Globus pallidus (tissue), 1 donor: ENCODE results near the gene USP17L25.
"Not testable (repeated sequence)": the region's sequence is repeated elsewhere in the genome, so short reads cannot be mapped to it uniquely, and the experiment has no call there.

Experiments
- DNase-seq: peaks from one replicate; pipeline ENCODE4 v3.0.0-alpha.2; 2015; ENCODE audit warnings: low spot score

USP17L25 gene, protein sequence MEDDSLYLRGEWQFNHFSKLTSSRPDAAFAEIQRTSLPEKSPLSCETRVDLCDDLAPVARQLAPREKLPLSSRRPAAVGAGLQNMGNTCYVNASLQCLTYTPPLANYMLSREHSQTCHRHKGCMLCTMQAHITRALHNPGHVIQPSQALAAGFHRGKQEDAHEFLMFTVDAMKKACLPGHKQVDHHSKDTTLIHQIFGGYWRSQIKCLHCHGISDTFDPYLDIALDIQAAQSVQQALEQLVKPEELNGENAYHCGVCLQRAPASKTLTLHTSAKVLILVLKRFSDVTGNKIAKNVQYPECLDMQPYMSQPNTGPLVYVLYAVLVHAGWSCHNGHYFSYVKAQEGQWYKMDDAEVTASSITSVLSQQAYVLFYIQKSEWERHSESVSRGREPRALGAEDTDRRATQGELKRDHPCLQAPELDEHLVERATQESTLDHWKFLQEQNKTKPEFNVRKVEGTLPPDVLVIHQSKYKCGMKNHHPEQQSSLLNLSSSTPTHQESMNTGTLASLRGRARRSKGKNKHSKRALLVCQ

DNA sequence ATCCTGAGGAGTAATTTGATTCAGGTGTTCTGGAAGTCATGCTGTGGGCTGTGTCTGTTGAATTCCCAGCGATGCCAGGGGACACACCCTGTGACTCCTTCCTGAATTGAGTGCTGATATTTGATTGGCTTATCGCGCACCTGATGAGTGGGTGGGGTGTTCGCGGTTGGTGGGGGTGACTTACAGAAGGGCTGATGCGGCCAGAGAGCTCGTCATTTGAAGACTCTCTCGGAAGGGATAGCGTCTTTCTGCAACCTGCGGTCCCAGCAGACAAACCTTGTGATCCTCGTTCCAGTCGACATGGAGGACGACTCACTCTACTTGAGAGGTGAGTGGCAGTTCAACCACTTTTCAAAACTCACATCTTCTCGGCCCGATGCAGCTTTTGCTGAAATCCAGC lies at the start of gene USP17L25:
TSS of gene USP17L25 (plus strand) at position 301 of the 400 bp plus-strand sequence. CDS start at position 301, 0 bp downstream.
- DNase-seq: not testable (repeated sequence)

DNA sequence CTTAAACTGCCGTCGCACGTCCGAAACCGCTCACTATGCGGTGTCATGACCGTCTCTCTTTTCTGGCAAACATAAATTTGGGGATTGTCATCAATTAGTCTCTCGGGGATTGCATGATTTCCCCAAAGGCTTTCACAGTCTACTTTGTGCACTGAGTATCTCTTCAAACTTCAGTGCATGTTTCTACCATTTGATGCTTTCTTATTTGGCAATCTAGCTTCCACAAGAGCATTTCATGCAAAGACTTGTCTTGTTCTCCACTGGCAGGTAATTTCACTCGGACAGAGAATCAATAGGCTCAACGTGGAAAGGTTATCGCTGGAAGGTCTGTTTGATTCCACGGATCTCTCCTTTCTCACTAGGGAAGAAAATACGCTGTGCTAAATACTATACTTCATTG lies 5.5 kb upstream of the USP17L25 start:
- not testable (repeated sequence) for DNase-seq

DNA sequence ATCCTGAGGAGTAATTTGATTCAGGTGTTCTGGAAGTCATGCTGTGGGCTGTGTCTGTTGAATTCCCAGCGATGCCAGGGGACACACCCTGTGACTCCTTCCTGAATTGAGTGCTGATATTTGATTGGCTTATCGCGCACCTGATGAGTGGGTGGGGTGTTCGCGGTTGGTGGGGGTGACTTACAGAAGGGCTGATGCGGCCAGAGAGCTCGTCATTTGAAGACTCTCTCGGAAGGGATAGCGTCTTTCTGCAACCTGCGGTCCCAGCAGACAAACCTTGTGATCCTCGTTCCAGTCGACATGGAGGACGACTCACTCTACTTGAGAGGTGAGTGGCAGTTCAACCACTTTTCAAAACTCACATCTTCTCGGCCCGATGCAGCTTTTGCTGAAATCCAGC lies 4.8 kb upstream of the USP17L25 start, which contains the start of gene USP17L24:
TSS of gene USP17L24 (plus strand) at position 301 of the 400 bp plus-strand sequence. CDS start at position 301, 0 bp downstream.
- not testable (repeated sequence) for DNase-seq

DNA sequence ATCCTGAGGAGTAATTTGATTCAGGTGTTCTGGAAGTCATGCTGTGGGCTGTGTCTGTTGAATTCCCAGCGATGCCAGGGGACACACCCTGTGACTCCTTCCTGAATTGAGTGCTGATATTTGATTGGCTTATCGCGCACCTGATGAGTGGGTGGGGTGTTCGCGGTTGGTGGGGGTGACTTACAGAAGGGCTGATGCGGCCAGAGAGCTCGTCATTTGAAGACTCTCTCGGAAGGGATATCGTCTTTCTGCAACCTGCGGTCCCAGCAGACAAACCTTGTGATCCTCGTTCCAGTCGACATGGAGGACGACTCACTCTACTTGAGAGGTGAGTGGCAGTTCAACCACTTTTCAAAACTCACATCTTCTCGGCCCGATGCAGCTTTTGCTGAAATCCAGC lies 4.6 kb downstream of the USP17L25 start, which contains the start of gene USP17L26:
TSS of gene USP17L26 (plus strand) at position 301 of the 400 bp plus-strand sequence. CDS start at position 301, 0 bp downstream.
- not testable (repeated sequence) for DNase-seq

DNA sequence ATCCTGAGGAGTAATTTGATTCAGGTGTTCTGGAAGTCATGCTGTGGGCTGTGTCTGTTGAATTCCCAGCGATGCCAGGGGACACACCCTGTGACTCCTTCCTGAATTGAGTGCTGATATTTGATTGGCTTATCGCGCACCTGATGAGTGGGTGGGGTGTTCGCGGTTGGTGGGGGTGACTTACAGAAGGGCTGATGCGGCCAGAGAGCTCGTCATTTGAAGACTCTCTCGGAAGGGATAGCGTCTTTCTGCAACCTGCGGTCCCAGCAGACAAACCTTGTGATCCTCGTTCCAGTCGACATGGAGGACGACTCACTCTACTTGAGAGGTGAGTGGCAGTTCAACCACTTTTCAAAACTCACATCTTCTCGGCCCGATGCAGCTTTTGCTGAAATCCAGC lies 9.4 kb downstream of the USP17L25 start, which contains the start of gene USP17L5:
TSS of gene USP17L5 (plus strand) at position 301 of the 400 bp plus-strand sequence. CDS start at position 301, 0 bp downstream.
- DNase-seq: not testable (repeated sequence)

DNA sequence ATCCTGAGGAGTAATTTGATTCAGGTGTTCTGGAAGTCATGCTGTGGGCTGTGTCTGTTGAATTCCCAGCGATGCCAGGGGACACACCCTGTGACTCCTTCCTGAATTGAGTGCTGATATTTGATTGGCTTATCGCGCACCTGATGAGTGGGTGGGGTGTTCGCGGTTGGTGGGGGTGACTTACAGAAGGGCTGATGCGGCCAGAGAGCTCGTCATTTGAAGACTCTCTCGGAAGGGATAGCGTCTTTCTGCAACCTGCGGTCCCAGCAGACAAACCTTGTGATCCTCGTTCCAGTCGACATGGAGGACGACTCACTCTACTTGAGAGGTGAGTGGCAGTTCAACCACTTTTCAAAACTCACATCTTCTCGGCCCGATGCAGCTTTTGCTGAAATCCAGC lies 14.1 kb downstream of the USP17L25 start, which contains the start of gene USP17L27:
TSS of gene USP17L27 (plus strand) at position 301 of the 400 bp plus-strand sequence. CDS start at position 301, 0 bp downstream.
- DNase-seq: not testable (repeated sequence)

DNA sequence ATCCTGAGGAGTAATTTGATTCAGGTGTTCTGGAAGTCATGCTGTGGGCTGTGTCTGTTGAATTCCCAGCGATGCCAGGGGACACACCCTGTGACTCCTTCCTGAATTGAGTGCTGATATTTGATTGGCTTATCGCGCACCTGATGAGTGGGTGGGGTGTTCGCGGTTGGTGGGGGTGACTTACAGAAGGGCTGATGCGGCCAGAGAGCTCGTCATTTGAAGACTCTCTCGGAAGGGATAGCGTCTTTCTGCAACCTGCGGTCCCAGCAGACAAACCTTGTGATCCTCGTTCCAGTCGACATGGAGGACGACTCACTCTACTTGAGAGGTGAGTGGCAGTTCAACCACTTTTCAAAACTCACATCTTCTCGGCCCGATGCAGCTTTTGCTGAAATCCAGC lies 18.9 kb downstream of the USP17L25 start, which contains the start of gene USP17L28:
TSS of gene USP17L28 (plus strand) at position 301 of the 400 bp plus-strand sequence. CDS start at position 301, 0 bp downstream.
- DNase-seq: not testable (repeated sequence)

DNA sequence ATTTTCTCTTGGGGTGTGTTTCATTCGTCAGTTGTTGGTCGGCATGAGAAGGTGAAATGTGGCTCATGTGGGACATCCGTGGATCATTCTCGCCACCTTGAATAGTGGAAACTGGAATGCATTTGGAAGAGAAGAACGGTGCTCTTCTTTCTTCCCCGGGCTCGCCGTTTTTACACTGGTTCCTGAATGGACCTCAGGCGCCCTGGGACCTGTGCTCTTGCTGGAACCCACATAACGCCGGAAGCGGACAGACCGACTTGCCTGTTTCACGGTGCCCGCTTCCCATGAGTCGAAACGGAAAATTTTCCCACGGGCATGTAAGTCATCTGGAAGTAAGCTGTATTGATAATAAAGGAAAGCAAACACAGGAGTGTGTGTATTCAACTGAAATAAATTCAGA lies 21.2 kb downstream of the USP17L25 start:
- not testable (repeated sequence) for DNase-seq

DNA sequence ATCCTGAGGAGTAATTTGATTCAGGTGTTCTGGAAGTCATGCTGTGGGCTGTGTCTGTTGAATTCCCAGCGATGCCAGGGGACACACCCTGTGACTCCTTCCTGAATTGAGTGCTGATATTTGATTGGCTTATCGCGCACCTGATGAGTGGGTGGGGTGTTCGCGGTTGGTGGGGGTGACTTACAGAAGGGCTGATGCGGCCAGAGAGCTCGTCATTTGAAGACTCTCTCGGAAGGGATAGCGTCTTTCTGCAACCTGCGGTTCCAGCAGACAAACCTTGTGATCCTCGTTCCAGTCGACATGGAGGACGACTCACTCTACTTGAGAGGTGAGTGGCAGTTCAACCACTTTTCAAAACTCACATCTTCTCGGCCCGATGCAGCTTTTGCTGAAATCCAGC lies 23.6 kb downstream of the USP17L25 start, which contains the start of gene USP17L29:
TSS of gene USP17L29 (plus strand) at position 301 of the 400 bp plus-strand sequence. CDS start at position 301, 0 bp downstream.
- DNase-seq: not testable (repeated sequence)

DNA sequence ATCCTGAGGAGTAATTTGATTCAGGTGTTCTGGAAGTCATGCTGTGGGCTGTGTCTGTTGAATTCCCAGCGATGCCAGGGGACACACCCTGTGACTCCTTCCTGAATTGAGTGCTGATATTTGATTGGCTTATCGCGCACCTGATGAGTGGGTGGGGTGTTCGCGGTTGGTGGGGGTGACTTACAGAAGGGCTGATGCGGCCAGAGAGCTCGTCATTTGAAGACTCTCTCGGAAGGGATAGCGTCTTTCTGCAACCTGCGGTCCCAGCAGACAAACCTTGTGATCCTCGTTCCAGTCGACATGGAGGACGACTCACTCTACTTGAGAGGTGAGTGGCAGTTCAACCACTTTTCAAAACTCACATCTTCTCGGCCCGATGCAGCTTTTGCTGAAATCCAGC lies 33.1 kb downstream of the USP17L25 start, which contains the start of gene USP17L30:
TSS of gene USP17L30 (plus strand) at position 301 of the 400 bp plus-strand sequence. CDS start at position 301, 0 bp downstream.
- DNase-seq: not testable (repeated sequence)

DNA sequence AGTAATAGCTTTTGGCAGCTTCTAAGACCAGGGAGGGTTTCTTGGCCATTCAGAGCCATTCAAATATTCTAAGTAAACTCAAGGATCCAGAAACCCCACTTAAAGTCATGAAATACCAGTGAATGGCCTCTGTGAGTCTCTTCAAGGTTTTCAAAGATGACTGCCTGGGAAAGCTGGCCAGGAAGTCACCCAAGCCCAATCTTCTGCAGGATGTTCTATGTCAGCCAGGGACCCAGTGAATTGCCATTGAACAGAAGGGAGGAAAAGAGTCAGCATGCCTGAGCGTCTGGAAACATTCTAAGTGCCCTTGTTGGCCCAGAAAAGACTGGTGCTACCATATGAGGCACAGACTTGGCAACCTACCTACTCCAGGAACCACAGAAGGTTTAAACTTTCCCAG lies 50.2 kb downstream of the USP17L25 start:
- DNase-seq: not testable (repeated sequence)
